HG02981 (cell line): ENCODE measurements around the gene EML4.

ENCODE experiments used
- ATAC-seq: cut with Tn5 transposase; IDR thresholded peaks from one replicate; pipeline ENCODE4 v1.9.1; 2021; ENCODE audit warnings: mild to moderate bottlenecking, moderate library complexity; ENCODE audit not compliant: unreplicated experiment

Gene EML4

GRCh38 chr2:42218712-42219111, 49.6 kb downstream of the EML4 start:
- ATAC-seq = no peak

DNA sequence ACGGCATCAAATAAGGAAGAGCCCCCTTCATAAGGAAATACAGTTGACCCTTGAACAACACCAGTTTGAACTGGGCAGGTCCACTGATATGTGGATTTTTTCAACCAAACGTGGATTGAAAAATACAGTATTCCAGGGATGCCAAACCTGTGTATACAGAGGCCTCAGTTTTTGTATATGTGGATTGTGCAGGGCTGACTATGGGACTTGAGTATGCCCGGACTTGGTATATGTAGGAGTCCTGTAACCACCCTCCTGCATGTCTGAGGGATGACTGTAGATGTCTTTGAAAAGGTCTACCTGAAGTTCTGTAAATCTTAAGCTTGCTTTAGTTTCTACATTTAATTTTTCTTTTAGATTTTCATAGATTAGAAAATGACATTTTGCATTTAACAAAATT, 50.0 kb downstream of the EML4 start:
- no peak for ATAC-seq

DNA sequence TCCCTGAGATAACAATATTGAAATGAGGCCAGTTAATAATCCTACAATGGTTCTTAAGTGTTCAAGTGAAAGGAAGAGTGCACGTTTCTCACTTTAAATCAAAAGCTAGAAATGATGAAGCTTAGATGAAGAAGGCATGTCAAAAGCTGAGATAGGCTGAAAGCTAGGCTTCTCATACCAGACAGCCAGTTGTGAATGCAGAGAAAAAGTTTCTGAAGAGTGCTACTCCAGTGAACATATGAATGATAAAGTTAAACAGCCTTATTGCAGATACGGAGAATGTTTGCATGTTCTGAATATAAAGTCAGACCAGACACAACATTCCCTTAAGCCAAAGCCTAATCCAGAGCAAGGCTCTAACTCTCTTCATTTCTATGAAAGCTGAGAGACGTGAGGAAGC, 51.4 kb downstream of the EML4 start:
- no peak for ATAC-seq

GRCh38 chr2:42223067-42223854, 54.1 kb downstream of the EML4 start:
- ATAC-seq = no peak

GRCh38 chr2:42223855-42224268, 54.7 kb downstream of the EML4 start:
- ATAC-seq = no peak

- ATAC-seq = no peak
Measured at GRCh38 chr2:42224422-42225067, 55.4 kb downstream of the EML4 start.

- ATAC-seq = no peak
Measured at GRCh38 chr2:42225573-42225972, 56.4 kb downstream of the EML4 start.

- no peak for ATAC-seq
Measured at GRCh38 chr2:42227491-42227890, 58.3 kb downstream of the EML4 start.

- ATAC-seq = no peak
Measured at GRCh38 chr2:42228101-42228500, 58.9 kb downstream of the EML4 start.

DNA sequence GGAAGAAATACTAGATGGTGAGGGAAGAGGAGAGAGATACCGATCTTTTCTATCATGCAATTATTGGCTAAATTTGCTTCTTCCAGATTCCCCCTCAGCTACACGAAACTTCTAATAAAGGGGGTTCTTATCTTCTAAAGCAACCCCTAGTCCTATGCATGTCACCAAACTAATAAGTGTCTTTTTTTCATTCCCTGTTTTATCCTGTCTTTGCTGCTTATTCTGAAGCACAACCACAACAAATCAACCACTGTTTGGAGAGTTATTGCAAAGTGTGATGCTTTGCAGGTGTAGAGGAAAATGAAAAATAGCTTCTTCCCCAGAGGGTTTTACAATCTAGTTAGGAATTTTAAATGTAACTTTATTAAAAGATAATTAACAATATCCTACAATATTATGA, 60.8 kb downstream of the EML4 start:
- ATAC-seq = no peak

- ATAC-seq = no peak
Measured at GRCh38 chr2:42230891-42231290, 61.7 kb downstream of the EML4 start.

- no peak for ATAC-seq
Measured at GRCh38 chr2:42232024-42232423, 62.9 kb downstream of the EML4 start.

DNA sequence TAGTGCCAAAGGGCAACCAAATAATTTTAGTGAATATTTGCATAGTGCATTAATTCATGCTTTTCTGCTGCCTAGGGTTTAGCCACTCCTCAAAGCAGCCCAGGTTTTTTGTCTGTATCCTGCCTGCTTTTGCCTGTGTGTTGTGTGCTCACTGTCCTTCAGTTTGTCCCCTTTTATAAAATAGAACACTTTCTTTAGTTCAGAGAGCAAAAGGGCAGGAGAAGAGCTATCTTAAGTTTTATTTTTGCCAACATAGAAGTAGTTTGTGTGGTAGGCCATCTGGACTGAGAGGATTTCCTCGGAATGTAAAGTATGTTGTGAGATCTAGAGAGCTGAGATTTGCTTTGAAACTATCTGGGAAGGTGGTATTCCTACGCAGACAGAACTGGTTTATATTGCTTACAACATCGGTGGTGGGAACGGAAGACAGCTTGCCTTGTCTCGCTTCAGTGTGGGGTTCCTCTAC, 64.9 kb downstream of the EML4 start:
- ATAC-seq = no peak

- no peak for ATAC-seq
Measured at GRCh38 chr2:42236911-42237310, 67.8 kb downstream of the EML4 start.

DNA sequence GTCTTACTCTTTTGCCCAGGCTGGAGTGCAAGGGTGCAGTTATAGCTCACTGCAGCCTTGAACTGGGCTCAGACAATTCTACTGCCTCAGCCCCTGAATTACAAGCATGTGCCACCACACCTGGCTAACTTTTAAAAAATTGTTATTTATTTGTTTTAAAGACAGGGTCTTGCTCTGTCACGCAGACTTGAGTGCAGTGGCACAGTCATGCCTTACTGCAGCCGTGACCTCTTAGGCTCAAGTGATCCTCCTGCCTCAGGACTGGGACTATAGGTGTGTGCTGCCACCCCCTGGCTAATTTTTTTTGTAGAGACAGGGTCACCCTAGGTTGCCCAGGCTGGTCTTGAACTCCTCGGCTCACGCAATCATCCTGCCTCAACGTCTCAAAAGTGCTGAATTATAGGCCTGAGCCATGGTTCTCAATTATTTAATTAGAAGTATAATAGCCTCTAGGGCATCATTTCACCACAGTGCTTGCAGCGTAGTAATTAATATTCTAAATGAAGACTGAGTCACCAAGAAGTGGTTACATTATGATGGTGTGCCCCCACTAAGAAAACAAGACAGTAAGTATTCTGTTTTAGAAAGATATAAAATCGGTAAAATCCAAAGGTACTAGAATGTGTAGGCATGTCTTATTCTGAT, 69.6 kb downstream of the EML4 start:
- peak; percentile 72 for ATAC-seq

DNA sequence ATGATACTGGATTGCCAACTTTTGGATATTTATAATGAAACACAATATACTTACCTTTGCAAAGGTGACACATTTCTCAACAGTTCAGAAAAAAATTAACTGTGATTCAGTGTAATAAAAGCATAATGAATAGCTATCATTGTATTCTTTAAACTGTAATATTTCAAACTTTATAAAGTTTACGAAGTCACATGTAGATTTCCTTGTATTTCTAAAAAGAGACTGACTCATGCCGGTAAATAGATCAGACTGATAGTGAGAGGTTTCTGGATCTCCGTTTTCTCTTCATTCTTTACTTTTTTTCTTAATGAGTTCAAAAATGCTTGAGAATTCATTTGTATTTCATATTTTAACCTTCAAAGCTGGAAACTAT, 70.1 kb downstream of the EML4 start:
- no peak for ATAC-seq

DNA sequence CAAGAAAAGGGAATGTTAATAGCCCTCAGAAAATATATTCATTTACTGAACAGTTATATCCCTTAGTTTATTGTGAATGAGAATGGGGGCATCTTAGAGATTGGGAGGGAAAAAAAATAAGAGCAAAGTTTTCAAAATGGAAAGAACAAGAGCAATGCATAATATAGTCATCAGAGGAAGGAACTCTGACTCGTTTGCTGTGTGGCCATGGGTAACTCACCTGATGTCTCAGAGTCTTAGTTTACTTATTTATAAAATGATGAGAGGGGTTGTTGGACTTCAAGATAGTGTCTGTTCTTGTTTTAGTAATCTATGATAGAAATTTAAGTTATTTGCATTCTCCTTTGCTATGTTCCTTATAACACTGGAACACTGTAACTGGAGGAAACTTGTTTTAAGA, 70.7 kb downstream of the EML4 start:
- ATAC-seq = no peak

- ATAC-seq = no peak
Measured at GRCh38 chr2:42241517-42241916, 72.4 kb downstream of the EML4 start.

DNA sequence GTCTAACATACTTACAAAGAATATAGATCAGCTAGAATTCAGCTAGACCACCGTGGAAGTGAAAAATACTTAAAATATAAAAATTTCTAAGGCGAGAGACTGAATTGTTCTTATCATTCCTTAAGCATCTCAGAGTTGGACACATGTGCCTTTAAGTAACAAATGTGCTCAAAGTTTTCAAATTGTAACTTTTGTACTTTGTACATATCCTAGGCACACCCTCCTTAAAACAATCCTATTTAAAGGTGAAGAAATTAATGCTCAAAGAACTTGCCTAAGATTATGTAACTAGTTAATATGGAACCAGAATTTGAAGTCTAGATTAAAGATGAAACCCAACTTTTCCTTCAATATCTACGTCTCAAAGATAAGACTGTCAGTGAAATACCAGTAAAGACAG, 74.1 kb downstream of the EML4 start:
- ATAC-seq = no peak

- ATAC-seq = no peak
Measured at GRCh38 chr2:42244520-42244919, 75.4 kb downstream of the EML4 start.

- ATAC-seq = no peak
Measured at GRCh38 chr2:42245396-42245795, 76.2 kb downstream of the EML4 start.

GRCh38 chr2:42246562-42246961, 77.4 kb downstream of the EML4 start:
- ATAC-seq = no peak
